HepG2 (cell line): ENCODE results near the gene AGRN. TPM values are rescaled to one million over a fixed set of nuclear protein-coding genes. Genes with fewer than 3 reads are reported as not detected.

Source experiments
- MTA1 ChIP-seq: sonication (generic); formaldehyde crosslinking; IDR thresholded peaks from 2 replicates; pipeline ENCODE4 v1.4.0; 2020; ENCODE audit warnings: missing genetic modification reagents, mild to moderate bottlenecking, borderline replicate concordance
- polyA plus RNA-seq, 8 experiments: library from polyadenylated mRNA; depleted of rRNA in 3 of 8; stranded (reverse) in 7 of 8; unstranded in 1 of 8; fragments of >200 nt; fragmentation: Illumina TruSeq in 4 of 8; extraction: Trizol in 4 of 8; gene quantifications; 2 replicates each; pipeline versions ENCODE4 v1.2.1 to v1.2.3, GENCODE V29; 2011 to 2016; ENCODE audit warnings: low read depth in 4 of 8, missing spikeins in 1 of 8, mixed read lengths in 1 of 8; ENCODE audit not compliant: insufficient read depth in 1 of 8
- total RNA-seq, 5 experiments: library from RNA; depleted of rRNA; stranded (reverse); fragments of >200 nt; fragmentation: Illumina TruSeq; extraction: Trizol; gene quantifications; 2 replicates each; pipeline ENCODE4 v1.2.3, GENCODE V29; 2016; ENCODE audit warnings: low read depth in 1 of 5
- TF ChIP-seq, protein P1 (sequence below): sonication (generic); formaldehyde crosslinking; IDR thresholded peaks from one replicate; pipeline ENCODE4 v1.5.1; 2020; ENCODE audit warnings: mild to moderate bottlenecking, missing genetic modification reagents; ENCODE audit errors: not compliant biosample characterization

AGRN gene
- total and polyA plus RNA-seq, 2 of the 13 experiments (the other 11 are each of a cell fraction or from before 2014, with no cell fraction given) = 29.8 to 65.2 TPM

DNA sequence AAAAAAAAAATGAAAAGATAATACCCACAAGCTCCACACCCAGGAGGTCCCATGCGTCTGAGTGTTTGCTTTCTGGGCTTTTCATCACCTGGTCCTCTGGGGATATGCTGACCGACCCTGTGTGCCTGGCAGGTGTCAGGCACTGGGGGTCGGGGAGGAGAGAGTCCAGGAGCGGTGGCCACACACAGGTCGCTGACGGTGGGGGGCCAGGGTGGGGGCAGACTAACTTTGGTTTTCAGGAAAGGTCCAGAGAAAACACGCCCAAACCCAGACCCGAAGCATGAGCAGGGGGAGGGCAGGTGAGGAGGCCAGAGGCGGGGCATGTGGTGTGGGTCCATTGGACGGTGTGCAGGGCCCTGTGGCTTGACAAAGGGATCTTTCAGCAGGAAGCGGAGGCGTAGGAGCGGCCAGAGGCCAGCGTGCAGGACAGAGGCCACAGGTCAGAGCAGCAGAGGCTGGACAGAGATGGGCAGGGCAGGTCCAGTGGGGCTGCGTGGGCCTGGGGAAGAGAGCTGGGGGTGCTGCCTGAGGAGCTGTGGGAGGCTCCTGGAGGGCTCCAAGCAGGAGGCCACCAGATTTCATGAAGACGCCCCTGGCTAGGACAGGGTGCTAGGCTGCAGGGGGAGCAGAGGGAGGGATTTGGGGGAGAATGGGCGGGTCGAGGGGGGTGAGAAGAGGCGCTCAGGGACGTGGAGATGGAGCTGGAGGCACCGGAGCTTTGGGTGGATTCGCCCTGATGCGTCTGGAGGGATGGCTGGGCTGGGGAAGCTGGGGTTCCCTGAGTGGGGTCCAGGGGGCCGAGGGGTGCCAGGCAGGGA is 38.4 kb downstream of the AGRN start (continued):
- TF ChIP-seq, protein P1, sequence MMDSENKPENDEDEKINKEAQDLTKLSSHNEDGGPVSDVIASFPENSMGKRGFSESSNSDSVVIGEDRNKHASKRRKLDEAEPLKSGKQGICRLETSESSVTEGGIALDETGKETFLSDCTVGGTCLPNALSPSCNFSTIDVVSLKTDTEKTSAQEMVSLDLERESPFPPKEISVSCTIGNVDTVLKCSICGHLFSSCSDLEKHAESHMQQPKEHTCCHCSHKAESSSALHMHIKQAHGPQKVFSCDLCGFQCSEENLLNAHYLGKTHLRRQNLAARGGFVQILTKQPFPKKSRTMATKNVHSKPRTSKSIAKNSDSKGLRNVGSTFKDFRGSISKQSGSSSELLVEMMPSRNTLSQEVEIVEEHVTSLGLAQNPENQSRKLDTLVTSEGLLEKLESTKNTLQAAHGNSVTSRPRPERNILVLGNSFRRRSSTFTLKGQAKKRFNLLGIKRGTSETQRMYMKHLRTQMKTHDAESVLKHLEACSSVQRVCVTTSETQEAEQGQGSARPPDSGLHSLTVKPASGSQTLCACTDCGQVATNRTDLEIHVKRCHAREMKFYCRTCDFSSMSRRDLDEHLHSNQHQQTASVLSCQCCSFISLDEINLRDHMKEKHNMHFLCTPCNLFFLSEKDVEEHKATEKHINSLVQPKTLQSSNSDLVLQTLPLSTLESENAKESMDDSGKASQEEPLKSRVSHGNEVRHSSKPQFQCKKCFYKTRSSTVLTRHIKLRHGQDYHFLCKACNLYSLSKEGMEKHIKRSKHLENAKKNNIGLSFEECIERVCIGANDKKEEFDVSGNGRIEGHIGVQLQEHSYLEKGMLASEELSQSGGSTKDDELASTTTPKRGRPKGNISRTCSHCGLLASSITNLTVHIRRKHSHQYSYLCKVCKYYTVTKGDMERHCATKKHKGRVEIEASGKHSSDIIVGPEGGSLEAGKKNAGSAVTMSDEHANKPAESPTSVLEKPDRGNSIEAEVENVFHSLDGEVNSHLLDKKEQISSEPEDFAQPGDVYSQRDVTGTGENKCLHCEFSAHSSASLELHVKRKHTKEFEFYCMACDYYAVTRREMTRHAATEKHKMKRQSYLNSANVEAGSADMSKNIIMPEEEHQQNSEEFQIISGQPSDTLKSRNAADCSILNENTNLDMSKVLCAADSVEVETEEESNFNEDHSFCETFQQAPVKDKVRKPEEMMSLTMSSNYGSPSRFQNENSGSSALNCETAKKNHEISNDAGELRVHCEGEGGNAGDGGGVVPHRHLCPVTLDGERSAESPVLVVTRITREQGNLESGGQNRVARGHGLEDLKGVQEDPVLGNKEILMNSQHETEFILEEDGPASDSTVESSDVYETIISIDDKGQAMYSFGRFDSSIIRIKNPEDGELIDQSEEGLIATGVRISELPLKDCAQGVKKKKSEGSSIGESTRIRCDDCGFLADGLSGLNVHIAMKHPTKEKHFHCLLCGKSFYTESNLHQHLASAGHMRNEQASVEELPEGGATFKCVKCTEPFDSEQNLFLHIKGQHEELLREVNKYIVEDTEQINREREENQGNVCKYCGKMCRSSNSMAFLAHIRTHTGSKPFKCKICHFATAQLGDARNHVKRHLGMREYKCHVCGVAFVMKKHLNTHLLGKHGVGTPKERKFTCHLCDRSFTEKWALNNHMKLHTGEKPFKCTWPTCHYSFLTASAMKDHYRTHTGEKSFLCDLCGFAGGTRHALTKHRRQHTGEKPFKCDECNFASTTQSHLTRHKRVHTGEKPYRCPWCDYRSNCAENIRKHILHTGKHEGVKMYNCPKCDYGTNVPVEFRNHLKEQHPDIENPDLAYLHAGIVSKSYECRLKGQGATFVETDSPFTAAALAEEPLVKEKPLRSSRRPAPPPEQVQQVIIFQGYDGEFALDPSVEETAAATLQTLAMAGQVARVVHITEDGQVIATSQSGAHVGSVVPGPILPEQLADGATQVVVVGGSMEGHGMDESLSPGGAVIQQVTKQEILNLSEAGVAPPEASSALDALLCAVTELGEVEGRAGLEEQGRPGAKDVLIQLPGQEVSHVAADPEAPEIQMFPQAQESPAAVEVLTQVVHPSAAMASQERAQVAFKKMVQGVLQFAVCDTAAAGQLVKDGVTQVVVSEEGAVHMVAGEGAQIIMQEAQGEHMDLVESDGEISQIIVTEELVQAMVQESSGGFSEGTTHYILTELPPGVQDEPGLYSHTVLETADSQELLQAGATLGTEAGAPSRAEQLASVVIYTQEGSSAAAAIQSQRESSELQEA (CRISPR knock-in tag) = peak; percentile 13
- peak; percentile 92 for TF ChIP-seq MTA1 (CRISPR knock-in tag)
